Astrocyte (in vitro differentiated cells and primary cell): ENCODE results near the gene DLX3. TPM values are rescaled to one million over a fixed set of nuclear protein-coding genes. Genes with fewer than 3 reads are reported as not detected.

ENCODE experiments used
- DNase-seq: peaks from one replicate; pipeline ENCODE4 v3.0.0-alpha.2; 2010; ENCODE audit warnings: low read depth
- FAIRE-seq: peaks from 2 replicates; lab custom pipeline; 2011; peaks lifted over from hg19 to GRCh38; lab: Jason Lieb, UNC
- H2AFZ ChIP-seq: 2 replicates; pipeline ENCODE4 v1.6.0; 2012; ENCODE audit warnings: low read depth, low read length, inconsistent platforms
- H3K27ac ChIP-seq: 2 replicates; pipeline ENCODE4 v1.5.1; 2011; ENCODE audit warnings: low read depth, low read length, inconsistent platforms
- H3K27me3 ChIP-seq: 2 replicates; pipeline ENCODE4 v1.6.0; 2011; ENCODE audit warnings: low read length, inconsistent platforms; ENCODE audit not compliant: insufficient read depth
- H3K36me3 ChIP-seq: 2 replicates; pipeline ENCODE4 v1.5.1; 2011; ENCODE audit warnings: low read length, inconsistent platforms; ENCODE audit not compliant: insufficient read depth
- H3K4me1 ChIP-seq: 2 replicates; pipeline ENCODE4 v1.5.1; 2011; ENCODE audit warnings: low read length, inconsistent platforms; ENCODE audit not compliant: insufficient read depth
- H3K4me2 ChIP-seq: 2 replicates; pipeline ENCODE4 v1.6.0; 2012; ENCODE audit warnings: low read length, inconsistent platforms
- H3K4me3 ChIP-seq: 2 replicates; pipeline ENCODE4 v1.5.1; 2011; ENCODE audit warnings: low read depth, mild to moderate bottlenecking, low read length, inconsistent platforms; ENCODE audit not compliant: insufficient read depth
- H3K79me2 ChIP-seq: 2 replicates; pipeline ENCODE4 v1.6.0; 2012; ENCODE audit warnings: mild to moderate bottlenecking, low read length, inconsistent platforms; ENCODE audit not compliant: insufficient read depth
- H3K9ac ChIP-seq: 2 replicates; pipeline ENCODE4 v1.6.0; 2012; ENCODE audit warnings: mild to moderate bottlenecking, low read length, inconsistent platforms
- H3K9me3 ChIP-seq: 2 replicates; pipeline ENCODE4 v1.5.1; 2012; ENCODE audit warnings: low read depth, mild to moderate bottlenecking, low read length, inconsistent platforms; ENCODE audit not compliant: insufficient read depth
- H4K20me1 ChIP-seq: 2 replicates; pipeline ENCODE4 v1.6.0; 2012; ENCODE audit warnings: low read length, inconsistent platforms; ENCODE audit not compliant: insufficient read depth
- H3K27ac Mint-ChIP-seq: one replicate; pipeline ENCODE4 v1.8.0; 2021; ENCODE audit warnings: mild to moderate bottlenecking, mixed read lengths; ENCODE audit not compliant: unreplicated experiment
- H3K27me3 Mint-ChIP-seq: one replicate; pipeline ENCODE4 v1.8.0; 2021; ENCODE audit warnings: low read depth, mixed read lengths; ENCODE audit not compliant: unreplicated experiment
- H3K36me3 Mint-ChIP-seq: one replicate; pipeline ENCODE4 v1.8.0; 2021; ENCODE audit warnings: low read depth, mixed read lengths; ENCODE audit not compliant: unreplicated experiment
- H3K4me1 Mint-ChIP-seq: one replicate; pipeline ENCODE4 v1.8.0; 2021; ENCODE audit warnings: low read depth, mixed read lengths; ENCODE audit not compliant: unreplicated experiment
- H3K4me3 Mint-ChIP-seq: one replicate; pipeline ENCODE4 v1.8.0; 2021; ENCODE audit warnings: mild to moderate bottlenecking, moderate library complexity, mixed read lengths; ENCODE audit not compliant: unreplicated experiment
- H3K9me3 Mint-ChIP-seq: one replicate; pipeline ENCODE4 v1.8.0; 2021; ENCODE audit warnings: mild to moderate bottlenecking, mixed read lengths; ENCODE audit not compliant: unreplicated experiment
- EZH2 ChIP-seq: IDR thresholded peaks from 2 replicates; pipeline ENCODE4 v1.6.1; 2012; ENCODE audit warnings: mild to moderate bottlenecking, low read length, inconsistent platforms; ENCODE audit not compliant: insufficient read depth
- total RNA-seq: library from RNA; stranded (reverse); gene quantifications from 2 replicates; pipeline ENCODE4 v1.2.1, GENCODE V29; 2021
- TF ChIP-seq, protein P1 (sequence below): IDR thresholded peaks from 2 replicates; pipeline ENCODE4 v1.5.1; 2011; ENCODE audit warnings: low read depth, mild to moderate bottlenecking, inconsistent platforms, low read length, moderate library complexity; ENCODE audit not compliant: insufficient read depth

Gene DLX3
- total RNA-seq, 1 donor from 2014 or later, result 1.00 TPM

DNA sequence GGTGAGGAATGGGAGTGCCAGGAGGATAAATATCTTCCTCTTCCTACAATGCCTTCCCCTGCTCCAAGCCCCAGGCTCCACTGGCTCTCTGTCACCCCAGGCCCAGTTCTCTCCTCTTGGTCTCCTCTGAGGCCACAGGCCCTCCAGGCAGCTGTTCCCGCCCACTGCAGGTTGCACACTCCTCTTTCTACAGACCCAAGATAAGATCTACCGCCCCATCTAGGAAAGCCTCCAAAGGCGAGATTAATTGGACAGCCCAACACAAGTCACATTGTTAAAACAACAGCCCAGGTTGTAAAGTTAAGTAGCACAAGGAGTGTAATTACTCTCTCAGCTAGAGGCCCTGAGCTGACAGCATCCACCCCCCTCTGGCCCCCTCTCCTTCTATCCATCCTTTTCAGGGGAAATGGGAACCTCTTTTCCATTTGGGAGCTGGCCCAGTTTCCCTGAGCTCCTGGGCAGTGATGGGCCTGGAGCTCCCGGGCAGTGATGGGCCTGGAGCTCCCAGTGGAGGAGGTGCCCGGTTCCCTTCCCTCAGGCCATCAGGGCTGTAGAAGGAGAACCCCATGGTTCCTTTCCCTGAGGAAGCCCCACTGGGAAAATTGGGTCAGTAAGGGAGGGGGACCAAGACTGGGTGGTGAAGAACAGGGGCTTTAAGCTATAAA is 18.7 kb downstream of the DLX3 start:
- no peak overlapping the region for H3K27ac Mint-ChIP-seq
- H3K36me3 ChIP-seq, result no peaks in the 10 kb centered on the region
- no peaks in the 10 kb centered on the region for H3K4me1 ChIP-seq
- peaks cover 89% of the 10 kb centered on the region for H3K27me3 ChIP-seq
- H3K9ac ChIP-seq, result no peak overlapping the region
- peaks cover 4% of the 10 kb centered on the region for H3K9me3 Mint-ChIP-seq
- no peak overlapping the region for H3K4me2 ChIP-seq
- H2AFZ ChIP-seq, result no peak overlapping the region
- H3K4me3 ChIP-seq, result no peak overlapping the region
- H3K27ac ChIP-seq, result no peak overlapping the region
- H3K4me3 Mint-ChIP-seq, result no peak overlapping the region
- no peak for FAIRE-seq
- H3K27me3 Mint-ChIP-seq, result peaks cover 92% of the 10 kb centered on the region
- H4K20me1 ChIP-seq, result peaks cover 2% of the 10 kb centered on the region
- H3K9me3 ChIP-seq, result no peaks in the 10 kb centered on the region
- peak; percentile 45 for DNase-seq
- H3K36me3 Mint-ChIP-seq, result no peaks in the 10 kb centered on the region
- TF ChIP-seq, protein P1, sequence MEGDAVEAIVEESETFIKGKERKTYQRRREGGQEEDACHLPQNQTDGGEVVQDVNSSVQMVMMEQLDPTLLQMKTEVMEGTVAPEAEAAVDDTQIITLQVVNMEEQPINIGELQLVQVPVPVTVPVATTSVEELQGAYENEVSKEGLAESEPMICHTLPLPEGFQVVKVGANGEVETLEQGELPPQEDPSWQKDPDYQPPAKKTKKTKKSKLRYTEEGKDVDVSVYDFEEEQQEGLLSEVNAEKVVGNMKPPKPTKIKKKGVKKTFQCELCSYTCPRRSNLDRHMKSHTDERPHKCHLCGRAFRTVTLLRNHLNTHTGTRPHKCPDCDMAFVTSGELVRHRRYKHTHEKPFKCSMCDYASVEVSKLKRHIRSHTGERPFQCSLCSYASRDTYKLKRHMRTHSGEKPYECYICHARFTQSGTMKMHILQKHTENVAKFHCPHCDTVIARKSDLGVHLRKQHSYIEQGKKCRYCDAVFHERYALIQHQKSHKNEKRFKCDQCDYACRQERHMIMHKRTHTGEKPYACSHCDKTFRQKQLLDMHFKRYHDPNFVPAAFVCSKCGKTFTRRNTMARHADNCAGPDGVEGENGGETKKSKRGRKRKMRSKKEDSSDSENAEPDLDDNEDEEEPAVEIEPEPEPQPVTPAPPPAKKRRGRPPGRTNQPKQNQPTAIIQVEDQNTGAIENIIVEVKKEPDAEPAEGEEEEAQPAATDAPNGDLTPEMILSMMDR, result no peak
- TF ChIP-seq EZH2, result no peak
- H3K4me1 Mint-ChIP-seq, result peaks cover 9% of the 10 kb centered on the region
- no peaks in the 10 kb centered on the region for H3K79me2 ChIP-seq

DNA sequence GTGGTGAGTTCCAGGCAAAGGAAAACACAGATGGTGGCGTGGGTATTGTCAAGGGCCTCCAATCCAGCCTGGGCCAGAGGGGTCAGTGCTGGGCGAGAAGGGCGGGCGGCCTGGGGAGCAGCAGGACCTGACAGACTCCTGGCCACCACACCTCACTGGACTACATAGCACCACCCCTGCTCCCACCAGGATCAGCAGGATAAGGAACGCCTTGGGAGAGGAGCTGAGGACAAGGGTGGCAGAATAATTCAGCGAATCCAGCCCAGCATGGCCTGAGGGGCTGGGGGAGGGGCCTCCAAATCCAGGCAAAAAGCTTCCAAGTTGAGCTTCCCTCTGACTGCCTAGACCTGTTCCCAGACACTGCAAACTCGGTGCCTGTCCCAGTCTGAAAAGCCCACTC is 19.5 kb downstream of the DLX3 start:
- H3K4me3 Mint-ChIP-seq, result no peak overlapping the region
- Histone ChIP-seq H2AFZ (no peak overlapping the region), H3K27ac (no peak overlapping the region), H3K79me2 (no peaks in the 10 kb centered on the region), H3K4me3 (no peak overlapping the region), H3K27me3 (peaks cover 90% of the 10 kb centered on the region), H3K4me2 (no peak overlapping the region), H3K9me3 (no peaks in the 10 kb centered on the region), H3K4me1 (no peaks in the 10 kb centered on the region), H3K36me3 (no peaks in the 10 kb centered on the region), H3K9ac (no peak overlapping the region), H4K20me1 (peaks cover 10% of the 10 kb centered on the region)
- no peak for DNase-seq
- no peaks in the 10 kb centered on the region for H3K36me3 Mint-ChIP-seq
- H3K4me1 Mint-ChIP-seq, result peaks cover 7% of the 10 kb centered on the region
- peaks cover 7% of the 10 kb centered on the region for H3K9me3 Mint-ChIP-seq
- FAIRE-seq, result no peak
- TF ChIP-seq EZH2, result no peak
- TF ChIP-seq, protein P1, result no peak
- peaks cover 92% of the 10 kb centered on the region for H3K27me3 Mint-ChIP-seq
- no peak overlapping the region for H3K27ac Mint-ChIP-seq

DNA sequence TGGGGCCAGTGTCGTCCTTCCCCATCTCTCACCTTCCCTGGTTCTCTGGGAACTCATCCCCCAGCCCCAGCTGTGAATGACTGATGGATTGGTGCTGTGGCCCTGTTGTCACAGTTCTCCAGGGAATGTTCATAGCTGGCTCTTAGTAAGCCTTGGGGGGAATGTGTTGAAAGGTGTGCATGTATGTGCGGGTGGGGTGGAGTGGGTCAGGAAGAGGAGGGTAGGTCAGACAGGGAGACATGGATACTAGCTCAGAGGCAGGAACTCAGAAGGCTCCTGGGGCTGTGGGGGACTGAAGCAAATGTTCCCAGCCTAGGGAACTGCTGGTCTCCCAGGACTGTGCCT is 21.8 kb downstream of the DLX3 start:
- FAIRE-seq, result no peak
- H3K9ac ChIP-seq, result no peak overlapping the region
- H3K4me2 ChIP-seq, result no peak overlapping the region

More for the DNA sequence above, 21.8 kb downstream of the DLX3 start:
- H3K4me1 Mint-ChIP-seq, result peaks cover 4% of the 10 kb centered on the region
- H3K9me3 ChIP-seq, result no peaks in the 10 kb centered on the region
- no peak overlapping the region for H3K27ac ChIP-seq
- H3K36me3 Mint-ChIP-seq, result no peaks in the 10 kb centered on the region
- H3K36me3 ChIP-seq, result no peaks in the 10 kb centered on the region
- DNase-seq, result no peak
- no peak overlapping the region for H3K4me3 Mint-ChIP-seq
- H3K79me2 ChIP-seq, result no peaks in the 10 kb centered on the region
- TF ChIP-seq EZH2, result no peak
- H3K27me3 ChIP-seq, result peaks cover 92% of the 10 kb centered on the region
- peaks cover 6% of the 10 kb centered on the region for H3K4me1 ChIP-seq
- H3K27me3 Mint-ChIP-seq, result peaks cover 87% of the 10 kb centered on the region
- H4K20me1 ChIP-seq, result peaks cover 13% of the 10 kb centered on the region
- peaks cover 8% of the 10 kb centered on the region for H3K9me3 Mint-ChIP-seq
- H3K4me3 ChIP-seq, result no peak overlapping the region
- no peak overlapping the region for H2AFZ ChIP-seq
- H3K27ac Mint-ChIP-seq, result no peak overlapping the region
